Endothelial cell of umbilical vein (primary cell): ENCODE results near the gene ZEB1. TPM values are rescaled to one million over a fixed set of nuclear protein-coding genes. Genes with fewer than 3 reads are reported as not detected.

Experiments used
- BruUV-seq: library from RNA; stranded (reverse); fragments of 400-500 nt; replicated peaks from 2 replicates; lab custom pipeline; 2021; lab: Mats Ljungman, UMichigan
- CTCF ChIA-PET: fragments of 300-600, 350-600 bp; sonication (Branson Sonifier 250); formaldehyde crosslinking; loops from one replicate; lab custom pipeline; 2021; ENCODE audit warnings: antibody characterized with exemption, inconsistent platforms; lab: Charles Lee
- POLR2A ChIA-PET: fragments of 300-600, 350-600 bp; sonication (Branson Sonifier 250); formaldehyde crosslinking; loops from one replicate; lab custom pipeline; 2021; ENCODE audit warnings: antibody characterized with exemption, inconsistent platforms; lab: Charles Lee
- DNase-seq: peaks from one replicate; pipeline ENCODE4 v3.0.0-alpha.2; 2011; ENCODE audit warnings: low read depth, low spot score
- FAIRE-seq: peaks from 2 replicates; lab custom pipeline; 2011; peaks lifted over from hg19 to GRCh38; lab: Jason Lieb, UNC
- H2AFZ ChIP-seq: 2 replicates; pipeline ENCODE4 v1.6.0; 2012; ENCODE audit warnings: low read depth, low read length, control low read depth, inconsistent platforms
- H3K27ac ChIP-seq: 2 replicates; pipeline ENCODE4 v1.5.1; 2011; ENCODE audit warnings: low read depth, mild to moderate bottlenecking, control low read depth, low read length, moderate library complexity; ENCODE audit not compliant: insufficient read depth
- H3K27me3 ChIP-seq, 2 experiments: 2 replicates each; pipeline versions ENCODE4 v1.6.0 to v1.6.1; 2011; ENCODE audit warnings: low read length in 2 of 2, mixed read lengths in 1 of 2; ENCODE audit not compliant: control insufficient read depth in 2 of 2, insufficient read depth in 2 of 2
- H3K36me3 ChIP-seq, 2 experiments: 2 replicates in 1 of 2; 3 replicates in 1 of 2; pipeline ENCODE4 v1.5.1; 2011; ENCODE audit warnings: low read length in 2 of 2, mild to moderate bottlenecking in 1 of 2, moderate library complexity in 1 of 2; ENCODE audit not compliant: control insufficient read depth in 2 of 2, insufficient read depth in 2 of 2; ENCODE audit errors: extremely low read depth in 1 of 2
- H3K4me1 ChIP-seq: 3 replicates; pipeline ENCODE4 v1.5.1; 2011; ENCODE audit warnings: mild to moderate bottlenecking, low read length; ENCODE audit not compliant: control insufficient read depth, insufficient read depth; ENCODE audit errors: extremely low read depth
- H3K4me2 ChIP-seq: 2 replicates; pipeline ENCODE4 v1.6.1; 2011; ENCODE audit warnings: low read length, control low read depth, mixed read lengths; ENCODE audit not compliant: insufficient read depth
- H3K4me3 ChIP-seq, 3 experiments: fragments of 200-600 bp in 1 of 3; sonication (generic), shearing (Covaris generic) in 1 of 3; replicated peaks in 1 of 3; 2 replicates each; pipeline ENCODE4 v1.5.1; 2011 to 2016; ENCODE audit warnings: control low read depth in 3 of 3, low read length in 3 of 3, mild to moderate bottlenecking in 2 of 3, inconsistent platforms in 1 of 3, low read depth in 1 of 3, moderate library complexity in 1 of 3; ENCODE audit not compliant: insufficient read depth in 1 of 3
- H3K79me2 ChIP-seq: 2 replicates; pipeline ENCODE4 v1.6.0; 2012; ENCODE audit warnings: low read length, inconsistent platforms; ENCODE audit not compliant: control insufficient read depth, insufficient read depth
- H3K9ac ChIP-seq: replicated peaks from 2 replicates; pipeline ENCODE3; 2011; ENCODE audit warnings: low read length, control low read depth; ENCODE audit not compliant: insufficient read depth; ENCODE audit errors: extremely low read depth
- H3K9me1 ChIP-seq: replicated peaks from 3 replicates; pipeline ENCODE4 v1.6.0; 2011; ENCODE audit warnings: mild to moderate bottlenecking, low read length; ENCODE audit not compliant: control insufficient read depth, insufficient read depth; ENCODE audit errors: extremely low read depth
- H3K9me3 ChIP-seq: replicated peaks from 2 replicates; pipeline ENCODE4 v1.5.1; 2012; ENCODE audit warnings: low read length, inconsistent platforms; ENCODE audit not compliant: control insufficient read depth, insufficient read depth
- H4K20me1 ChIP-seq: replicated peaks from 2 replicates; pipeline ENCODE3; 2011; ENCODE audit warnings: mild to moderate bottlenecking, low read length; ENCODE audit not compliant: control insufficient read depth, insufficient read depth; ENCODE audit errors: extremely low read depth
- CTCF ChIP-seq, 2 donors: IDR thresholded peaks; 1 replicate in 1 of 2; 2 replicates in 1 of 2; pipeline ENCODE4 v1.5.1; 2011; ENCODE audit warnings: low read length in 2 of 2, mild to moderate bottlenecking in 2 of 2, moderate library complexity in 2 of 2, control low read depth in 1 of 2, inconsistent platforms in 1 of 2, low read depth in 1 of 2; ENCODE audit not compliant: insufficient read depth in 1 of 2; ENCODE audit errors: extremely low read depth in 1 of 2
- EZH2 ChIP-seq: IDR thresholded peaks from 2 replicates; pipeline ENCODE4 v1.6.1; 2012; ENCODE audit warnings: borderline replicate concordance, low read depth, mild to moderate bottlenecking, moderate library complexity, low read length, inconsistent platforms; ENCODE audit not compliant: severe bottlenecking
- FOS ChIP-seq: IDR thresholded peaks from 2 replicates; pipeline ENCODE4 v1.6.1; 2011; ENCODE audit warnings: mild to moderate bottlenecking, low read length, moderate library complexity, borderline replicate concordance; ENCODE audit not compliant: insufficient read depth
- GATA2 ChIP-seq: IDR thresholded peaks from 2 replicates; pipeline ENCODE4 v1.7.0; 2011; ENCODE audit warnings: low read depth, mild to moderate bottlenecking, moderate library complexity, mixed read lengths, low read length; ENCODE audit not compliant: insufficient read length, insufficient read depth
- JUN ChIP-seq: IDR thresholded peaks from 2 replicates; pipeline ENCODE4 v1.6.1; 2011; ENCODE audit warnings: borderline replicate concordance, low read depth; ENCODE audit not compliant: insufficient read length, insufficient read depth
- MAX ChIP-seq: IDR thresholded peaks from 2 replicates; pipeline ENCODE4 v1.6.1; 2011; ENCODE audit not compliant: insufficient read depth, insufficient read length
- MYC ChIP-seq: IDR thresholded peaks from one replicate; pipeline ENCODE4 v1.6.1; 2011; ENCODE audit warnings: mild to moderate bottlenecking, low read depth, low read length
- POLR2A ChIP-seq: IDR thresholded peaks from 2 replicates; pipeline ENCODE4 v1.6.1; 2012; ENCODE audit warnings: low read depth, mild to moderate bottlenecking, control low read depth, low read length
- dilution Hi-C: fragments of 300-500 bp; cut with MboI; formaldehyde crosslinking; loops from one replicate; pipeline ENCODE4 v1.15.0; 2019; ENCODE audit warnings: low sequenced_read_pairs; ENCODE audit not compliant: extremely low pct_ligation_motif_present
- intact Hi-C: fragments of 100-400 bp; cut with micrococcal nuclease; formaldehyde crosslinking; loops from one replicate; pipeline ENCODE4 v1.10.0; 2022
- polyA plus RNA-seq, 4 experiments: library from polyadenylated mRNA; depleted of rRNA in 3 of 4; stranded (reverse) in 3 of 4; unstranded in 1 of 4; fragments of >200 nt; gene quantifications; 2 replicates each; pipeline versions ENCODE4 v1.2.1 to v1.2.3, GENCODE V29; 2011 to 2012; ENCODE audit warnings: missing spikeins in 1 of 4
- total RNA-seq: library from RNA; stranded (reverse); gene quantifications from 2 replicates; pipeline ENCODE4 v1.2.3, GENCODE V29; 2021

ZEB1 gene
- total and polyA plus RNA-seq, 2 donors (not counting 3 experiments of a cell fraction or from before 2014, with no cell fraction given): 19.8 to 130 TPM

- no peaks in the 10 kb centered on the region for H3K9me3 ChIP-seq
- no peaks in the 10 kb centered on the region for H3K36me3 ChIP-seq
- DNase-seq: no peak
- H3K27ac ChIP-seq: no peak overlapping the region
- no peak overlapping the region for H3K4me2 ChIP-seq
- POLR2A ChIA-PET: no interaction called here
- peaks cover 99% of the 10 kb centered on the region for H3K79me2 ChIP-seq
- H4K20me1 ChIP-seq: peaks cover 25% of the 10 kb centered on the region
- FAIRE-seq: no peak
- TF ChIP-seq MAX (no peak), JUN (no peak), MYC (no peak), EZH2 (no peak), POLR2A (no peak)
- H3K4me1 ChIP-seq: no peaks in the 10 kb centered on the region
- CTCF ChIA-PET: interaction anchor here (1.8 kb wide), 1 partner anchor 11 kb away, joined by 4 read pairs; no protein-coding TSS in a partner anchor
- H3K9me1 ChIP-seq: no peaks in the 10 kb centered on the region
- no TSS peak for BruUV-seq
- no peaks in the 10 kb centered on the region for H3K27me3 ChIP-seq
- intact Hi-C loops: no loop called here
- dilution Hi-C loops: no loop called here
- no peak overlapping the region for H2AFZ ChIP-seq
- H3K9ac ChIP-seq: no peak overlapping the region
- H3K4me3 ChIP-seq: no peak overlapping the region
Observed at GRCh38 chr10:31346953-31347352, 27.9 kb downstream of the ZEB1 start.

- H3K9me3 ChIP-seq: no peaks in the 10 kb centered on the region
- H2AFZ ChIP-seq: no peak overlapping the region
- H3K27me3 ChIP-seq: no peaks in the 10 kb centered on the region
- POLR2A ChIA-PET: no interaction called here
- H3K27ac ChIP-seq: no peak overlapping the region
- H3K36me3 ChIP-seq: no peaks in the 10 kb centered on the region
- dilution Hi-C loops (no loop called here), intact Hi-C loops (no loop called here)
- DNase-seq: no peak
- no peaks in the 10 kb centered on the region for H3K9me1 ChIP-seq
- BruUV-seq: no TSS peak
- CTCF ChIA-PET: interaction anchor here (1.8 kb wide), 1 partner anchor 10 kb away, joined by 4 read pairs; no protein-coding TSS in a partner anchor
- no peak overlapping the region for H3K9ac ChIP-seq
- H3K4me3 ChIP-seq: no peak overlapping the region
- TF ChIP-seq JUN (no peak), FOS (no peak), POLR2A (no peak), CTCF (IDR thresholded peaks at IDR 0.05; ENCODE audit: extremely low read depth in 1 of 2, insufficient read depth in 1 of 2, low read depth in 1 of 2, low read length in 2 of 2) (no peak), MAX (no peak), GATA2 (no peak)
- no peak overlapping the region for H3K4me2 ChIP-seq
- no peaks in the 10 kb centered on the region for H3K4me1 ChIP-seq
- FAIRE-seq: no peak
- H4K20me1 ChIP-seq: peaks cover 23% of the 10 kb centered on the region
- H3K79me2 ChIP-seq: peaks cover 99% of the 10 kb centered on the region
Observed at GRCh38 chr10:31347705-31348104, 28.7 kb downstream of the ZEB1 start.
